GM23338 (cell line): ENCODE results near the gene SPACA7. TPM values are rescaled to one million over a fixed set of nuclear protein-coding genes. Genes with fewer than 3 reads are reported as not detected.

Source experiments
- ATAC-seq: fragments of 200-7000 bp; cut with Tn5 transposase; 3 replicates; pipeline ENCODE4 v1.9.1; 2020
- DNase-seq: peaks from one replicate; pipeline ENCODE4 v3.0.0-alpha.2; 2015; ENCODE audit warnings: low spot score
- H2AFZ ChIP-seq: fragments of 200-600 bp; sonication (generic); 2 replicates; pipeline ENCODE4 v1.8.0; 2016; ENCODE audit warnings: antibody characterized with exemption, mild to moderate bottlenecking, moderate library complexity
- H3F3A ChIP-seq: fragments of 200-600 bp; sonication (generic); replicated peaks from 2 replicates; pipeline ENCODE4 v1.8.0; 2017; ENCODE audit warnings: antibody characterized with exemption, mixed run types, low read depth
- H3K27ac ChIP-seq: fragments of 200-600 bp; sonication (generic); 2 replicates; pipeline ENCODE4 v1.6.1; 2016; ENCODE audit warnings: low read depth
- H3K27me3 ChIP-seq: fragments of 200-600 bp; sonication (generic); 2 replicates; pipeline ENCODE4 v1.8.0; 2016; ENCODE audit warnings: mild to moderate bottlenecking, mixed run types, moderate library complexity; ENCODE audit not compliant: insufficient read depth
- H3K36me3 ChIP-seq: fragments of 200-600 bp; sonication (generic); 2 replicates; pipeline ENCODE4 v1.8.0; 2016; ENCODE audit warnings: mild to moderate bottlenecking; ENCODE audit not compliant: insufficient read depth
- H3K4me1 ChIP-seq: fragments of 200-600 bp; sonication (generic); 2 replicates; pipeline ENCODE4 v1.8.0; 2016; ENCODE audit warnings: mild to moderate bottlenecking, moderate library complexity; ENCODE audit not compliant: insufficient read depth
- H3K4me2 ChIP-seq: fragments of 200-600 bp; sonication (generic); 2 replicates; pipeline ENCODE4 v1.7.1; 2017; ENCODE audit warnings: mixed run types
- H3K4me3 ChIP-seq: fragments of 200-600 bp; sonication (generic); 2 replicates; pipeline ENCODE4 v1.6.1; 2016; ENCODE audit warnings: mixed run types
- H3K79me2 ChIP-seq: fragments of 200-600 bp; sonication (generic); replicated peaks from 2 replicates; pipeline ENCODE4 v1.8.0; 2017; ENCODE audit warnings: mild to moderate bottlenecking; ENCODE audit not compliant: insufficient read depth
- H3K9me2 ChIP-seq: fragments of 200-600 bp; sonication (generic); 2 replicates; pipeline ENCODE4 v1.8.0; 2017; ENCODE audit not compliant: insufficient read depth
- H4K20me1 ChIP-seq: fragments of 200-600 bp; sonication (generic); replicated peaks from 2 replicates; pipeline ENCODE4 v1.8.0; 2017; ENCODE audit warnings: mild to moderate bottlenecking; ENCODE audit not compliant: insufficient read depth
- H3K27ac Mint-ChIP-seq: 2 replicates; pipeline ENCODE4 v1.8.0; 2020; ENCODE audit warnings: inconsistent platforms, mild to moderate bottlenecking, moderate library complexity, mixed read lengths
- H3K27me3 Mint-ChIP-seq: 3 replicates; pipeline ENCODE4 v1.8.0; 2022; ENCODE audit warnings: low read depth, mild to moderate bottlenecking, moderate library complexity, mixed read lengths, inconsistent platforms; ENCODE audit not compliant: insufficient read depth, poor library complexity
- H3K36me3 Mint-ChIP-seq: 3 replicates; pipeline ENCODE4 v1.8.0; 2021; ENCODE audit warnings: low read depth, mild to moderate bottlenecking, inconsistent platforms, moderate library complexity, mixed read lengths
- H3K4me1 Mint-ChIP-seq: 3 replicates; pipeline ENCODE4 v1.8.0; 2020; ENCODE audit warnings: mild to moderate bottlenecking, inconsistent platforms, mixed read lengths
- H3K4me3 Mint-ChIP-seq: 3 replicates; pipeline ENCODE4 v1.8.0; 2021; ENCODE audit warnings: moderate library complexity, mild to moderate bottlenecking, inconsistent platforms, mixed read lengths
- H3K9me3 Mint-ChIP-seq: 3 replicates; pipeline ENCODE4 v1.8.0; 2020; ENCODE audit warnings: moderate library complexity, mild to moderate bottlenecking, inconsistent platforms, mixed read lengths
- CREB1 ChIP-seq: fragments of 250-450 bp; sonication (Bioruptor Pico); IDR thresholded peaks from 2 replicates; pipeline ENCODE4 v1.5.0; 2020; ENCODE audit warnings: low read depth, mild to moderate bottlenecking, moderate library complexity
- EZH2 ChIP-seq: fragments of 200-600 bp; sonication (generic); IDR thresholded peaks from one replicate; pipeline ENCODE4 v1.8.0; 2017; ENCODE audit warnings: antibody characterized with exemption, mild to moderate bottlenecking, low read depth; ENCODE audit not compliant: unreplicated experiment
- EZH2phosphoT487 ChIP-seq: fragments of 200-600 bp; sonication (generic); IDR thresholded peaks from one replicate; pipeline ENCODE4 v1.8.1; 2018; ENCODE audit warnings: antibody characterized with exemption; ENCODE audit not compliant: unreplicated experiment
- JUNB ChIP-seq: IDR thresholded peaks from one replicate; pipeline ENCODE4 v1.6.1; 2016; ENCODE audit warnings: antibody characterized with exemption; ENCODE audit not compliant: unreplicated experiment
- NANOG ChIP-seq: IDR thresholded peaks from 2 replicates; pipeline ENCODE4 v1.6.1; 2016; ENCODE audit warnings: antibody characterized with exemption, borderline replicate concordance
- POLR2AphosphoS5 ChIP-seq: IDR thresholded peaks from 2 replicates; pipeline ENCODE4 v1.6.1; 2016; ENCODE audit warnings: antibody characterized with exemption, low read depth
- STAT1 ChIP-seq: IDR thresholded peaks from one replicate; pipeline ENCODE4 v1.6.1; 2016; ENCODE audit warnings: antibody characterized with exemption; ENCODE audit not compliant: unreplicated experiment
- ZNF114 ChIP-seq: fragments of 250-450 bp; sonication (Bioruptor Pico); IDR thresholded peaks from 2 replicates; pipeline ENCODE4 v1.5.0; 2020; ENCODE audit warnings: mild to moderate bottlenecking, moderate library complexity
- ZNF331 ChIP-seq: fragments of 250-450 bp; sonication (Bioruptor Pico); IDR thresholded peaks from 2 replicates; pipeline ENCODE4 v1.5.0; 2020; ENCODE audit warnings: low read depth, mild to moderate bottlenecking, moderate library complexity
- polyA plus RNA-seq: library from polyadenylated mRNA; unstranded; fragments of >200 nt; fragmentation: Nextera tagmentation; extraction: Ambion mirVana; gene quantifications from 2 replicates; pipeline ENCODE4 v1.2.1, GENCODE V29; 2016
- total RNA-seq: library from RNA; depleted of rRNA; stranded (reverse); fragments of >200 nt; shearing (Covaris generic); gene quantifications from 2 replicates; pipeline ENCODE4 v1.2.3, GENCODE V29; 2014
- TF ChIP-seq, protein P1 (sequence below), 2 experiments: fragments of 200-600 bp in 1 of 2; sonication (generic) in 1 of 2; conservative IDR thresholded peaks; 2 replicates each; pipeline versions ENCODE4 v1.5.1 to v1.6.1; 2016 to 2017; ENCODE audit warnings: antibody characterized with exemption in 2 of 2, low read depth in 2 of 2, mild to moderate bottlenecking in 2 of 2, moderate library complexity in 1 of 2
- TF ChIP-seq, protein P2 (sequence below): IDR thresholded peaks from 2 replicates; pipeline ENCODE4 v1.6.1; 2016; ENCODE audit warnings: antibody characterized with exemption
- TF ChIP-seq, protein P3 (sequence below): IDR thresholded peaks from one replicate; pipeline ENCODE4 v1.6.1; 2018; ENCODE audit warnings: antibody characterized with exemption; ENCODE audit not compliant: unreplicated experiment
- TF ChIP-seq, protein P4 (sequence below): fragments of 250-450 bp; sonication (Bioruptor Pico); IDR thresholded peaks from 2 replicates; pipeline ENCODE4 v1.5.0; 2020; ENCODE audit warnings: mild to moderate bottlenecking, moderate library complexity

The SPACA7 gene
- total and polyA plus RNA-seq, 2 experiments from 2014 or later, result not detected

DNA sequence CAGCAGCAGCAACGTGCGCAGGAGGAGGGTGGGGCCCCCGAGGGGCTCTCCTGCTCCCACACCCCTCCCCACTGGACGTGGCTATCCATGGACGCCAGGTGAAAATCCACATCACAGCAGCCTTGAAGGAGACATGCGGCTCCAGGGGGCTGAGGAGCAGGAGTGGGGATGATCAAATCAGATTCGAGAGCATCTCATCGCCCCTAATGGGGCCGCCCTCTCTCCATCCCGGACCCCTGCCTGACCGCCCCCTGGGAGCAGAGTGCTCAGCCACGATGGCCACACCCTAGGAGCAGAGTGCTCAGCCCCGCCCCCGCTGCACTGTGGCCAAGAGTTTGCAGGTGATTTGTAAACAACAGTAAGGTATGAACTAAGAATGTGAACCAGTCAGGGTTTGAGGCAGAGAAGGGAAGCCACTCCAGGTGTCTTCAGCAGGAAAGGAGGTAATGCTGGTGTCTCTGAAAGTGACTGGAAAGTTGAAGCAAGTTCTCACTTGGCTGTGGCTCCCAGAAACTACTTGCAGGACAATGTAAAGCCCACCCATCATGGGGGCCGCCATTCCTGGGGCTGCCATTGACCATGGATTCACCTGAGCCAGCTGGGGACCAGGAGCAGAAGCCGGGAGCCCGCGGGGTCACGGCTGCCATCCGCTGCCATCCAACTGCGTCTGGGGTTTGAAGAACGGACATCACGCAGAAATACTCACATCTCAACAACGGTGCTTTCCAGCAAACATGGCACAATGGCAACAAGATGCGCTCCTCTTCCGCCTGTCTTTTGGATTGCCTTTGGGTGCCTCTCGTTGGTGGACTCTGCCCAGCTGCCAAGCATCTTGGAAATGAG, 71.8 kb downstream of the SPACA7 start:
- no peak overlapping the region for H3K27ac ChIP-seq
- H3K9me3 Mint-ChIP-seq, result no peaks in the 10 kb centered on the region
- H3K36me3 ChIP-seq, result no peaks in the 10 kb centered on the region
- no peaks in the 10 kb centered on the region for H4K20me1 ChIP-seq
- no peaks in the 10 kb centered on the region for H3K36me3 Mint-ChIP-seq
- H3K4me3 ChIP-seq, result no peak overlapping the region
- TF ChIP-seq JUNB (no peak), EZH2 (no peak), STAT1 (no peak), POLR2AphosphoS5 (no peak), ZNF114 (CRISPR knock-in tag) (no peak), NANOG (no peak), EZH2phosphoT487 (no peak), ZNF331 (CRISPR knock-in tag) (no peak), CREB1 (CRISPR knock-in tag) (no peak)
- TF ChIP-seq, protein P1, sequence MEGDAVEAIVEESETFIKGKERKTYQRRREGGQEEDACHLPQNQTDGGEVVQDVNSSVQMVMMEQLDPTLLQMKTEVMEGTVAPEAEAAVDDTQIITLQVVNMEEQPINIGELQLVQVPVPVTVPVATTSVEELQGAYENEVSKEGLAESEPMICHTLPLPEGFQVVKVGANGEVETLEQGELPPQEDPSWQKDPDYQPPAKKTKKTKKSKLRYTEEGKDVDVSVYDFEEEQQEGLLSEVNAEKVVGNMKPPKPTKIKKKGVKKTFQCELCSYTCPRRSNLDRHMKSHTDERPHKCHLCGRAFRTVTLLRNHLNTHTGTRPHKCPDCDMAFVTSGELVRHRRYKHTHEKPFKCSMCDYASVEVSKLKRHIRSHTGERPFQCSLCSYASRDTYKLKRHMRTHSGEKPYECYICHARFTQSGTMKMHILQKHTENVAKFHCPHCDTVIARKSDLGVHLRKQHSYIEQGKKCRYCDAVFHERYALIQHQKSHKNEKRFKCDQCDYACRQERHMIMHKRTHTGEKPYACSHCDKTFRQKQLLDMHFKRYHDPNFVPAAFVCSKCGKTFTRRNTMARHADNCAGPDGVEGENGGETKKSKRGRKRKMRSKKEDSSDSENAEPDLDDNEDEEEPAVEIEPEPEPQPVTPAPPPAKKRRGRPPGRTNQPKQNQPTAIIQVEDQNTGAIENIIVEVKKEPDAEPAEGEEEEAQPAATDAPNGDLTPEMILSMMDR (conservative IDR thresholded peaks at IDR 0.05; ENCODE audit: low read depth in 2 of 2), result no peak
- TF ChIP-seq, protein P2, sequence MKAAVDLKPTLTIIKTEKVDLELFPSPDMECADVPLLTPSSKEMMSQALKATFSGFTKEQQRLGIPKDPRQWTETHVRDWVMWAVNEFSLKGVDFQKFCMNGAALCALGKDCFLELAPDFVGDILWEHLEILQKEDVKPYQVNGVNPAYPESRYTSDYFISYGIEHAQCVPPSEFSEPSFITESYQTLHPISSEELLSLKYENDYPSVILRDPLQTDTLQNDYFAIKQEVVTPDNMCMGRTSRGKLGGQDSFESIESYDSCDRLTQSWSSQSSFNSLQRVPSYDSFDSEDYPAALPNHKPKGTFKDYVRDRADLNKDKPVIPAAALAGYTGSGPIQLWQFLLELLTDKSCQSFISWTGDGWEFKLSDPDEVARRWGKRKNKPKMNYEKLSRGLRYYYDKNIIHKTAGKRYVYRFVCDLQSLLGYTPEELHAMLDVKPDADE, result no peak
- TF ChIP-seq, protein P3, sequence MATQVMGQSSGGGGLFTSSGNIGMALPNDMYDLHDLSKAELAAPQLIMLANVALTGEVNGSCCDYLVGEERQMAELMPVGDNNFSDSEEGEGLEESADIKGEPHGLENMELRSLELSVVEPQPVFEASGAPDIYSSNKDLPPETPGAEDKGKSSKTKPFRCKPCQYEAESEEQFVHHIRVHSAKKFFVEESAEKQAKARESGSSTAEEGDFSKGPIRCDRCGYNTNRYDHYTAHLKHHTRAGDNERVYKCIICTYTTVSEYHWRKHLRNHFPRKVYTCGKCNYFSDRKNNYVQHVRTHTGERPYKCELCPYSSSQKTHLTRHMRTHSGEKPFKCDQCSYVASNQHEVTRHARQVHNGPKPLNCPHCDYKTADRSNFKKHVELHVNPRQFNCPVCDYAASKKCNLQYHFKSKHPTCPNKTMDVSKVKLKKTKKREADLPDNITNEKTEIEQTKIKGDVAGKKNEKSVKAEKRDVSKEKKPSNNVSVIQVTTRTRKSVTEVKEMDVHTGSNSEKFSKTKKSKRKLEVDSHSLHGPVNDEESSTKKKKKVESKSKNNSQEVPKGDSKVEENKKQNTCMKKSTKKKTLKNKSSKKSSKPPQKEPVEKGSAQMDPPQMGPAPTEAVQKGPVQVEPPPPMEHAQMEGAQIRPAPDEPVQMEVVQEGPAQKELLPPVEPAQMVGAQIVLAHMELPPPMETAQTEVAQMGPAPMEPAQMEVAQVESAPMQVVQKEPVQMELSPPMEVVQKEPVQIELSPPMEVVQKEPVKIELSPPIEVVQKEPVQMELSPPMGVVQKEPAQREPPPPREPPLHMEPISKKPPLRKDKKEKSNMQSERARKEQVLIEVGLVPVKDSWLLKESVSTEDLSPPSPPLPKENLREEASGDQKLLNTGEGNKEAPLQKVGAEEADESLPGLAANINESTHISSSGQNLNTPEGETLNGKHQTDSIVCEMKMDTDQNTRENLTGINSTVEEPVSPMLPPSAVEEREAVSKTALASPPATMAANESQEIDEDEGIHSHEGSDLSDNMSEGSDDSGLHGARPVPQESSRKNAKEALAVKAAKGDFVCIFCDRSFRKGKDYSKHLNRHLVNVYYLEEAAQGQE, result no peak
- TF ChIP-seq, protein P4, sequence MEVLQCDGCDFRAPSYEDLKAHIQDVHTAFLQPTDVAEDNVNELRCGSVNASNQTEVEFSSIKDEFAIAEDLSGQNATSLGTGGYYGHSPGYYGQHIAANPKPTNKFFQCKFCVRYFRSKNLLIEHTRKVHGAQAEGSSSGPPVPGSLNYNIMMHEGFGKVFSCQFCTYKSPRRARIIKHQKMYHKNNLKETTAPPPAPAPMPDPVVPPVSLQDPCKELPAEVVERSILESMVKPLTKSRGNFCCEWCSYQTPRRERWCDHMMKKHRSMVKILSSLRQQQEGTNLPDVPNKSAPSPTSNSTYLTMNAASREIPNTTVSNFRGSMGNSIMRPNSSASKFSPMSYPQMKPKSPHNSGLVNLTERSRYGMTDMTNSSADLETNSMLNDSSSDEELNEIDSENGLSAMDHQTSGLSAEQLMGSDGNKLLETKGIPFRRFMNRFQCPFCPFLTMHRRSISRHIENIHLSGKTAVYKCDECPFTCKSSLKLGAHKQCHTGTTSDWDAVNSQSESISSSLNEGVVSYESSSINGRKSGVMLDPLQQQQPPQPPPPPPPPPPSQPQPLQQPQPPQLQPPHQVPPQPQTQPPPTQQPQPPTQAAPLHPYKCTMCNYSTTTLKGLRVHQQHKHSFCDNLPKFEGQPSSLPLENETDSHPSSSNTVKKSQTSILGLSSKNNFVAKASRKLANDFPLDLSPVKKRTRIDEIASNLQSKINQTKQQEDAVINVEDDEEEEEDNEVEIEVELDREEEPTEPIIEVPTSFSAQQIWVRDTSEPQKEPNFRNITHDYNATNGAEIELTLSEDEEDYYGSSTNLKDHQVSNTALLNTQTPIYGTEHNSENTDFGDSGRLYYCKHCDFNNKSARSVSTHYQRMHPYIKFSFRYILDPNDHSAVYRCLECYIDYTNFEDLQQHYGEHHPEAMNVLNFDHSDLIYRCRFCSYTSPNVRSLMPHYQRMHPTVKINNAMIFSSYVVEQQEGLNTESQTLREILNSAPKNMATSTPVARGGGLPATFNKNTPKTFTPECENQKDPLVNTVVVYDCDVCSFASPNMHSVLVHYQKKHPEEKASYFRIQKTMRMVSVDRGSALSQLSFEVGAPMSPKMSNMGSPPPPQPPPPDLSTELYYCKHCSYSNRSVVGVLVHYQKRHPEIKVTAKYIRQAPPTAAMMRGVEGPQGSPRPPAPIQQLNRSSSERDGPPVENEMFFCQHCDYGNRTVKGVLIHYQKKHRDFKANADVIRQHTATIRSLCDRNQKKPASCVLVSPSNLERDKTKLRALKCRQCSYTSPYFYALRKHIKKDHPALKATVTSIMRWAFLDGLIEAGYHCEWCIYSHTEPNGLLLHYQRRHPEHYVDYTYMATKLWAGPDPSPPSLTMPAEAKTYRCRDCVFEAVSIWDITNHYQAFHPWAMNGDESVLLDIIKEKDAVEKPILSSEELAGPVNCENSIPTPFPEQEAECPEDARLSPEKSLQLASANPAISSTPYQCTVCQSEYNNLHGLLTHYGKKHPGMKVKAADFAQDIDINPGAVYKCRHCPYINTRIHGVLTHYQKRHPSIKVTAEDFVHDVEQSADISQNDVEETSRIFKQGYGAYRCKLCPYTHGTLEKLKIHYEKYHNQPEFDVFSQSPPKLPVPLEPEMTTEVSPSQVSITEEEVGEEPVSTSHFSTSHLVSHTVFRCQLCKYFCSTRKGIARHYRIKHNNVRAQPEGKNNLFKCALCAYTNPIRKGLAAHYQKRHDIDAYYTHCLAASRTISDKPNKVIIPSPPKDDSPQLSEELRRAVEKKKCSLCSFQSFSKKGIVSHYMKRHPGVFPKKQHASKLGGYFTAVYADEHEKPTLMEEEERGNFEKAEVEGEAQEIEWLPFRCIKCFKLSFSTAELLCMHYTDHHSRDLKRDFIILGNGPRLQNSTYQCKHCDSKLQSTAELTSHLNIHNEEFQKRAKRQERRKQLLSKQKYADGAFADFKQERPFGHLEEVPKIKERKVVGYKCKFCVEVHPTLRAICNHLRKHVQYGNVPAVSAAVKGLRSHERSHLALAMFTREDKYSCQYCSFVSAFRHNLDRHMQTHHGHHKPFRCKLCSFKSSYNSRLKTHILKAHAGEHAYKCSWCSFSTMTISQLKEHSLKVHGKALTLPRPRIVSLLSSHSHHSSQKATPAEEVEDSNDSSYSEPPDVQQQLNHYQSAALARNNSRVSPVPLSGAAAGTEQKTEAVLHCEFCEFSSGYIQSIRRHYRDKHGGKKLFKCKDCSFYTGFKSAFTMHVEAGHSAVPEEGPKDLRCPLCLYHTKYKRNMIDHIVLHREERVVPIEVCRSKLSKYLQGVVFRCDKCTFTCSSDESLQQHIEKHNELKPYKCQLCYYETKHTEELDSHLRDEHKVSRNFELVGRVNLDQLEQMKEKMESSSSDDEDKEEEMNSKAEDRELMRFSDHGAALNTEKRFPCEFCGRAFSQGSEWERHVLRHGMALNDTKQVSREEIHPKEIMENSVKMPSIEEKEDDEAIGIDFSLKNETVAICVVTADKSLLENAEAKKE, result no peak
- H2AFZ ChIP-seq, result no peak overlapping the region
- no peak overlapping the region for H3K4me2 ChIP-seq
- H3K4me3 Mint-ChIP-seq, result no peak overlapping the region
- H3K4me1 ChIP-seq, result no peaks in the 10 kb centered on the region
- H3K4me1 Mint-ChIP-seq, result peaks cover 7% of the 10 kb centered on the region; the same call in 2 of the 3 replicates
- peaks cover 13% of the 10 kb centered on the region for H3K27me3 Mint-ChIP-seq
- H3F3A ChIP-seq, result no peaks in the 10 kb centered on the region
- no peak overlapping the region for H3K27ac Mint-ChIP-seq
- DNase-seq (no peak), ATAC-seq (no peak)
- no peaks in the 10 kb centered on the region for H3K79me2 ChIP-seq
- H3K9me2 ChIP-seq, result no peaks in the 10 kb centered on the region
- no peaks in the 10 kb centered on the region for H3K27me3 ChIP-seq
